HG02642 (cell line): ENCODE data around the gene FMO3.

ENCODE experiments used
- ATAC-seq: cut with Tn5 transposase; IDR thresholded peaks from one replicate; pipeline ENCODE4 v1.9.1; 2021; ENCODE audit warnings: mild to moderate bottlenecking; ENCODE audit not compliant: unreplicated experiment, poor library complexity

The FMO3 gene

DNA sequence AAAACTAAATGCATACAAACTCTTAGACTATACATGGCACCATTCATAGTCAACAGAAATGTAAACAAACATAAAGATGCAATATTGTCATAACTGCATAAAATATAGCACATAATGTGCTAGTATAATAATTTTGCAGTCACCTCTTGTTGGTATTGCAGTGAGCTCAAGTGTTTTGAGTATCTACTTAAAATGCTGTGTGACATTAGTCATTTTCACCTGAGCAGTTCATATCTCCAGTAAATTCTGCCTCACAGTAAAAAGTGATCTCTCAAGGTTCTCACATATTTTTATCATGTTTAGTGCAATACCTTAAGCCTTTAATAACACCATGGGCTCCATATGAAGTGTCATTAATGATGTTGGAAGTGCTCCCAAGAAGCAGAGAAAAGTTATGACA is 64.8 kb downstream of the FMO3 start:
- ATAC-seq, result no peak

GRCh38 chr1:171158096-171158495 is 67.4 kb downstream of the FMO3 start:
- ATAC-seq, result no peak

GRCh38 chr1:171158551-171158950 is 67.8 kb downstream of the FMO3 start:
- no peak for ATAC-seq

- ATAC-seq, result no peak
These were observed 68.4 kb downstream of the FMO3 start for GRCh38 chr1:171159148-171159547.

- ATAC-seq, result no peak
These were observed 69.5 kb downstream of the FMO3 start for GRCh38 chr1:171160211-171160610.

- no peak for ATAC-seq
These were observed 70.1 kb downstream of the FMO3 start for GRCh38 chr1:171160639-171161354.

GRCh38 chr1:171161431-171161830 is 70.7 kb downstream of the FMO3 start:
- no peak for ATAC-seq

GRCh38 chr1:171166361-171166760 is 75.7 kb downstream of the FMO3 start:
- no peak for ATAC-seq
